H1 (cell line): Measurements from ENCODE around the gene DOCK1. TPM values are rescaled to one million over a fixed set of nuclear protein-coding genes. Genes with fewer than 3 reads are reported as not detected.

Experiments used
- CTCF ChIA-PET: fragments of 300-600 bp; sonication (Branson Sonifier 250); formaldehyde crosslinking; loops from one replicate; lab custom pipeline; 2021; ENCODE audit not compliant: partially characterized antibody; lab: Charles Lee
- POLR2A ChIA-PET: fragments of 300-600 bp; sonication (Branson Sonifier 250); formaldehyde crosslinking; loops from one replicate; lab custom pipeline; 2021; ENCODE audit warnings: inconsistent platforms; ENCODE audit not compliant: partially characterized antibody; lab: Charles Lee
- DNase-seq, 2 experiments: peaks; one replicate each; pipeline versions ENCODE4 v3.0.0 to v3.0.0-alpha.2; 2010 to 2022; ENCODE audit warnings: low spot score in 2 of 2, low read depth in 1 of 2, mixed read lengths in 1 of 2
- FAIRE-seq: peaks from 2 replicates; lab custom pipeline; 2011; peaks lifted over from hg19 to GRCh38; lab: Jason Lieb, UNC
- H2AFZ ChIP-seq: 2 replicates; pipeline ENCODE4 v1.8.1; 2012; ENCODE audit warnings: low read length, inconsistent platforms
- H2AK5ac ChIP-seq: 2 replicates; pipeline ENCODE4 v1.6.1; 2013; ENCODE audit warnings: low read depth, low read length
- H2BK120ac ChIP-seq: replicated peaks from 2 replicates; pipeline ENCODE3; 2013; ENCODE audit warnings: low read depth, low read length, inconsistent platforms
- H2BK12ac ChIP-seq: 2 replicates; pipeline ENCODE4 v1.6.1; 2013; ENCODE audit warnings: low read depth, low read length
- H2BK15ac ChIP-seq: 2 replicates; pipeline ENCODE4 v1.6.1; 2013; ENCODE audit warnings: low read length
- H2BK20ac ChIP-seq: 2 replicates; pipeline ENCODE4 v1.6.1; 2013; ENCODE audit warnings: low read length
- H2BK5ac ChIP-seq: 2 replicates; pipeline ENCODE4 v1.6.1; 2013; ENCODE audit warnings: low read depth, low read length
- H3K14ac ChIP-seq: 2 replicates; pipeline ENCODE4 v1.6.1; 2013; ENCODE audit warnings: inconsistent platforms; ENCODE audit not compliant: insufficient read length
- H3K18ac ChIP-seq: 2 replicates; pipeline ENCODE4 v1.6.1; 2013; ENCODE audit warnings: low read length; ENCODE audit errors: extremely low read depth
- H3K23ac ChIP-seq: 2 replicates; pipeline ENCODE4 v1.6.1; 2013; ENCODE audit warnings: inconsistent platforms; ENCODE audit not compliant: insufficient read length
- H3K23me2 ChIP-seq: 2 replicates; pipeline ENCODE4 v1.6.1; 2013; ENCODE audit warnings: low read depth, low read length
- H3K27ac ChIP-seq: 2 replicates; pipeline ENCODE4 v1.6.1; 2011; ENCODE audit warnings: low read depth, low read length, inconsistent platforms
- H3K27me3 ChIP-seq, 4 experiments: replicated peaks in 1 of 4; 1 replicate in 1 of 4; 2 replicates in 3 of 4; pipeline versions ENCODE4 v1.6.1 to v1.8.1; 2011 to 2013; ENCODE audit warnings: low read length in 3 of 4, mild to moderate bottlenecking in 3 of 4, inconsistent platforms in 2 of 4, mixed read lengths in 2 of 4, moderate library complexity in 1 of 4; ENCODE audit not compliant: control insufficient read depth in 3 of 4, insufficient read depth in 3 of 4; ENCODE audit errors: extremely low read depth in 1 of 4
- H3K36me3 ChIP-seq, 4 experiments: 2 replicates each; pipeline versions ENCODE4 v1.6.1 to v1.8.1; 2011 to 2013; ENCODE audit warnings: mild to moderate bottlenecking in 4 of 4, low read length in 3 of 4, moderate library complexity in 2 of 4, control low read depth in 1 of 4, inconsistent platforms in 1 of 4; ENCODE audit not compliant: insufficient read depth in 4 of 4, control insufficient read depth in 2 of 4
- H3K4ac ChIP-seq: replicated peaks from 2 replicates; pipeline ENCODE3; 2013; ENCODE audit warnings: low read length, low read depth, mixed read lengths, inconsistent platforms; ENCODE audit not compliant: insufficient read length
- H3K4me1 ChIP-seq, 4 experiments: replicated peaks in 1 of 4; 1 replicate in 1 of 4; 2 replicates in 3 of 4; pipeline versions ENCODE4 v1.6.1 to v1.8.1; 2011 to 2013; ENCODE audit warnings: low read length in 3 of 4, inconsistent platforms in 2 of 4, mixed read lengths in 1 of 4; ENCODE audit not compliant: insufficient read depth in 4 of 4, control insufficient read depth in 3 of 4
- H3K4me2 ChIP-seq, 2 experiments: 2 replicates each; pipeline versions ENCODE4 v1.6.1 to v1.8.1; 2011 to 2013; ENCODE audit warnings: low read depth in 2 of 2, low read length in 2 of 2, control low read depth in 1 of 2, inconsistent platforms in 1 of 2, mild to moderate bottlenecking in 1 of 2; ENCODE audit not compliant: insufficient read depth in 1 of 2
- H3K4me3 ChIP-seq, 4 experiments: fragments of 200-600, 300-600 bp in 1 of 4; sonication (generic), shearing (Covaris generic), sonication (Bioruptor Twin) in 1 of 4; 2 replicates each; pipeline versions ENCODE4 v1.5.1 to v1.8.1; 2011 to 2016; ENCODE audit warnings: low read length in 4 of 4, low read depth in 3 of 4, control low read depth in 2 of 4, inconsistent platforms in 2 of 4, mild to moderate bottlenecking in 2 of 4, mixed read lengths in 1 of 4, moderate library complexity in 1 of 4; ENCODE audit not compliant: insufficient read depth in 2 of 4; ENCODE audit errors: extremely low read depth in 1 of 4
- H3K56ac ChIP-seq: replicated peaks from 2 replicates; pipeline ENCODE3; 2013; ENCODE audit warnings: low read depth, mild to moderate bottlenecking, mixed read lengths, low read length, inconsistent platforms; ENCODE audit not compliant: insufficient read length
- H3K79me1 ChIP-seq: 2 replicates; pipeline ENCODE4 v1.6.1; 2013; ENCODE audit warnings: low read depth, low read length, control low read depth
- H3K79me2 ChIP-seq, 2 experiments: 2 replicates each; pipeline versions ENCODE4 v1.6.1 to v1.8.1; 2012 to 2013; ENCODE audit warnings: low read length in 2 of 2, mild to moderate bottlenecking in 2 of 2, inconsistent platforms in 1 of 2; ENCODE audit not compliant: insufficient read depth in 2 of 2, control insufficient read depth in 1 of 2
- H3K9ac ChIP-seq, 4 experiments: replicated peaks in 1 of 4; 1 replicate in 1 of 4; 2 replicates in 3 of 4; pipeline versions ENCODE4 v1.6.1 to v1.8.1; 2011 to 2013; ENCODE audit warnings: low read depth in 3 of 4, low read length in 3 of 4, control low read depth in 2 of 4, mild to moderate bottlenecking in 2 of 4, moderate library complexity in 2 of 4, inconsistent platforms in 1 of 4; ENCODE audit errors: extremely low read depth in 1 of 4
- H3K9me3 ChIP-seq, 2 experiments: 2 replicates each; pipeline versions ENCODE4 v1.6.1 to v1.8.1; 2012 to 2013; ENCODE audit warnings: mild to moderate bottlenecking in 2 of 2, moderate library complexity in 2 of 2, control low read depth in 1 of 2, inconsistent platforms in 1 of 2, low read depth in 1 of 2, low read length in 1 of 2, mixed read lengths in 1 of 2; ENCODE audit not compliant: insufficient read depth in 2 of 2
- H4K20me1 ChIP-seq, 2 experiments: replicated peaks in 1 of 2; 2 replicates each; pipeline versions ENCODE3 to v1.8.1; 2011 to 2013; ENCODE audit warnings: inconsistent platforms in 2 of 2, low read length in 2 of 2, mild to moderate bottlenecking in 1 of 2; ENCODE audit not compliant: insufficient read depth in 2 of 2, control insufficient read depth in 1 of 2
- H4K5ac ChIP-seq: 2 replicates; pipeline ENCODE4 v1.6.1; 2013; ENCODE audit warnings: low read length, low read depth, mixed read lengths, inconsistent platforms; ENCODE audit not compliant: insufficient read length
- H4K8ac ChIP-seq: 2 replicates; pipeline ENCODE4 v1.8.0; 2013; ENCODE audit warnings: mild to moderate bottlenecking, moderate library complexity, low read length, inconsistent platforms; ENCODE audit not compliant: insufficient read depth; ENCODE audit errors: extremely low read depth
- H4K91ac ChIP-seq: replicated peaks from 2 replicates; pipeline ENCODE3; 2013; ENCODE audit warnings: low read length, mixed read lengths, inconsistent platforms; ENCODE audit not compliant: insufficient read length
- BACH1 ChIP-seq: IDR thresholded peaks from 2 replicates; pipeline ENCODE4 v1.6.1; 2012; ENCODE audit warnings: low read length, improper control_type of control experiment
- BCL11A ChIP-seq, 2 experiments: IDR thresholded peaks; one replicate each; pipeline ENCODE4 v1.6.1; 2011; ENCODE audit warnings: low read depth in 2 of 2, low read length in 2 of 2, mild to moderate bottlenecking in 2 of 2
- BRCA1 ChIP-seq: IDR thresholded peaks from 2 replicates; pipeline ENCODE4 v1.6.1; 2012; ENCODE audit warnings: low read depth, low read length, improper control_type of control experiment
- CEBPB ChIP-seq: IDR thresholded peaks from 2 replicates; pipeline ENCODE4 v1.6.1; 2012; ENCODE audit warnings: low read depth, low read length
- CTBP2 ChIP-seq: IDR thresholded peaks from 2 replicates; pipeline ENCODE4 v1.7.0; 2011; ENCODE audit warnings: borderline replicate concordance, mild to moderate bottlenecking, moderate library complexity, mixed read lengths, low read length; ENCODE audit not compliant: insufficient read depth, insufficient read length
- GTF2F1 ChIP-seq: IDR thresholded peaks from 2 replicates; pipeline ENCODE4 v1.6.1; 2012; ENCODE audit warnings: low read depth, low read length, improper control_type of control experiment, borderline replicate concordance
- HDAC6 ChIP-seq: IDR thresholded peaks from one replicate; pipeline ENCODE4 v1.7.1; 2012; ENCODE audit warnings: low read depth, mild to moderate bottlenecking, inconsistent platforms, low read length, moderate library complexity
- JUND ChIP-seq: IDR thresholded peaks from 2 replicates; pipeline ENCODE4 v1.6.1; 2011; ENCODE audit warnings: mild to moderate bottlenecking, improper control_type of control experiment, low read length
- KDM4A ChIP-seq: IDR thresholded peaks from one replicate; pipeline ENCODE4 v1.7.1; 2012; ENCODE audit warnings: low read depth, mild to moderate bottlenecking, moderate library complexity, low read length, inconsistent platforms; ENCODE audit not compliant: severe bottlenecking
- NRF1 ChIP-seq: IDR thresholded peaks from 2 replicates; pipeline ENCODE4 v1.6.1; 2011; ENCODE audit warnings: mild to moderate bottlenecking, low read depth, low read length, improper control_type of control experiment
- SP4 ChIP-seq: IDR thresholded peaks from 2 replicates; pipeline ENCODE4 v1.6.1; 2012; ENCODE audit warnings: low read length, inconsistent platforms
- TEAD4 ChIP-seq: IDR thresholded peaks from 2 replicates; pipeline ENCODE4 v1.6.1; 2012; ENCODE audit warnings: low read depth, low read length, inconsistent platforms, mixed read lengths
- ZNF274 ChIP-seq: IDR thresholded peaks from 2 replicates; pipeline ENCODE4 v1.7.0; 2012; ENCODE audit warnings: low read length, borderline replicate concordance; ENCODE audit errors: extremely low read depth
- WGBS, 2 experiments: shearing (Covaris generic) in 1 of 2; methylation state at CpG; one replicate each; pipeline versions ENCODE4 v1.1.6 to v1.1.7; 2013 to 2015; ENCODE audit warnings: low lambda C conversion rate in 2 of 2, mixed read lengths in 2 of 2, inconsistent platforms in 1 of 2, low coverage in 1 of 2, missing lambda C conversion rate in 1 of 2; ENCODE audit not compliant: insufficient replicate concordance in 2 of 2, insufficient coverage in 1 of 2, insufficient read length in 1 of 2; ENCODE audit errors: extremely low coverage in 1 of 2, missing lambda C conversion rate in 1 of 2; 5-methylcytosine and 5-hydroxymethylcytosine counted together
- polyA plus RNA-seq, 7 experiments: library from polyadenylated mRNA; depleted of rRNA in 3 of 7; stranded (reverse) in 5 of 7; unstranded in 2 of 7; fragments of >200 nt in 5 of 7; fragments of 200-250 nt in 2 of 7; gene quantifications; 1 replicate in 5 of 7; 2 replicates in 1 of 7; 4 replicates in 1 of 7; pipeline versions ENCODE4 v1.2.1 to v1.2.3, GENCODE V29; 2011 to 2013; ENCODE audit warnings: missing spikeins in 2 of 7, mixed read lengths in 2 of 7
- total RNA-seq: library from RNA; stranded (reverse); fragmentation: NEBNext Ultra II Directional; extraction: Animal tissue kit (Norgen Biotek cat#: 25700); gene quantifications from 2 replicates; pipeline ENCODE4 v1.2.1, GENCODE V29; 2021

The DOCK1 gene
- total and polyA plus RNA-seq, 2 of the 8 experiments (the other 6 are each of a cell fraction or from before 2014, with no cell fraction given), result 11.6 to 53.0 TPM

DNA sequence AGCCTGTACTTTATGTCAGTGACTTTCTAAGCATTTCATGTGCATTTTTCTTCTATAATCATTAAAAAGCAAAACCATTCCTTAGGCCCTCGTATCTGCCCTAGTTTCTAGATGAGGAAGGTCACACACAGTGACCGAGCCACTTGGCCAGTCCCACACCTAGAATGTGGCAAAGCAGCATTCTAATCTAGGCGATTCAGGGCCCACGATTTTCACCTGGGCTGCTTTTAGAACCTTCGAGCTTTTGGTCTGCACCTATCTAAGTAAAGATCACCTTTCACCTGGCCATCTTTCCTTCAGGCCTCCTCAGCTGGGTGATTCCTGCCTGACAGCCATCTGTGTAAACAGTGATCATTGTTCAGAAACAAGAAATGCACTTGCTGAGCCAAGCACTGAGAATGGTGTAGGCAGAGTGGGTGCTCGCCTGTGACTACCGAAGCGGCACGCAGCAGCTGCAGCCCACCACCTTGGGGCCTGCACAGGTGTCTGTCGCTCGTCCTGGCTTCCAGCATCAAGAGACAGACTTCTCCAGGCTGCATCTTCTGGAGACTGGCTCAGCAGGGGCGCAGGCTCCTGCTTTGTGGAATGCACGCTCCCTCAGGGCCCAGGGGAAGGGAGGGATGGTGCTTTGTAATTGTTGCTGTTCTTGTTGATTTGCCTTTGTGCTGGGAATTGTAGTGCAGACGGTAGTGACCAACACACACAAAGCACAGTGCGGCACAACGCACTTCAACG, 440.2 kb downstream of the DOCK1 start:
- Histone ChIP-seq H4K91ac (no peak overlapping the region), H2BK20ac (no peak overlapping the region), H4K8ac (no peak overlapping the region), H2BK5ac (0 out of 2 replicates have a peak overlapping the region, but pooled peaks have one; percentile 24), H2AFZ (no peak overlapping the region), H3K4me3 (no peak overlapping the region), H3K56ac (no peak overlapping the region), H3K18ac (no peak overlapping the region; the same call in 1 of the 2 replicates), H3K27ac (no peak overlapping the region; the same call in 1 of the 2 replicates), H3K36me3 (no peaks in the 10 kb centered on the region), H4K20me1 (no peaks in the 10 kb centered on the region), H2BK120ac (no peak overlapping the region), H3K4me2 (no peak overlapping the region), H3K4me1 (peaks cover 0 to 8% (median 2%) of the 10 kb centered on the region in 4 experiments; a peak in 2 of 7 replicates), H2BK12ac (no peak overlapping the region), H3K4ac (no peak overlapping the region), H3K79me1 (no peaks in the 10 kb centered on the region), H3K27me3 (no peaks in the 10 kb centered on the region), H4K5ac (peak overlapping the region; percentile 12), H3K9me3 (no peaks in the 10 kb centered on the region), H3K79me2 (no peaks in the 10 kb centered on the region), H3K23ac (no peak overlapping the region), H3K9ac (no peak overlapping the region), H2AK5ac (no peak overlapping the region), H3K14ac (no peak overlapping the region), H2BK15ac (no peak overlapping the region), H3K23me2 (no peaks in the 10 kb centered on the region)
- POLR2A ChIA-PET, result no interaction called here
- no peak for FAIRE-seq
- TF ChIP-seq CTBP2 (no peak), NRF1 (no peak), CEBPB (no peak), KDM4A (no peak), BACH1 (no peak), SP4 (no peak), ZNF274 (no peak), BRCA1 (no peak), JUND (no peak), GTF2F1 (no peak), HDAC6 (no peak), BCL11A (IDR thresholded peaks at IDR 0.05; ENCODE audit: low read depth in 2 of 2, low read length in 2 of 2) (no peak), TEAD4 (no peak)
- CTCF ChIA-PET, result interaction anchor here (0.8 kb wide), 1 partner anchor 8 kb away, joined by 4 read pairs; no protein-coding TSS in a partner anchor
- no peak for DNase-seq
- whole genome bisulfite sequencing, 2 experiments, result 93% methylated on average over 17 of the region's 17 CpGs; no CpG with 5 or more reads in 1 of the 2 experiments
